ENCODE data around the gene KIRREL1.

DNA sequence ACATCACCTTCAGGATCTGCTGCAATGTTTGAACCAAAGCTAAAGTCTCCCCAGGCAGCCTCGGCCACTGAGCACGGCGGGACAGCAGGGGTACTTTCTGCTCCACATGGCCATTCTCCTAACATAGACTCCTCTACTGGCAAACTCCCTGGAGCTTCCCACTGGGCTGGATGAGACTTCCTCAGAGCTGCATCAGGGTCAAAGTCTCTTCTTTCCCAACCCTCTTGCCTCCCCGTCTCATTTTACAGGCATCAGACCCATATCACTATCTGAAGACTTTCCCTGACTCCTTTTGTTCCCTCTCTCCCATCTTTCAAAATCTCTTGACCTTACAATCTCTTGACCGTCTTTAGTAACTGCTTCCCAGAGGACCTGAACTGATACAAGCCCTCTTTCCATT lies 42.2 kb upstream of the KIRREL1 start:
- no peak for TF ChIP-seq ZFP3 (CRISPR knock-in tag; IDR thresholded peaks at IDR 0.05)
- TF ChIP-seq ZNF8 (CRISPR knock-in tag; IDR thresholded peaks at IDR 0.05) = no peak
- TF ChIP-seq ARNTL (CRISPR knock-in tag; IDR thresholded peaks at IDR 0.05; ENCODE audit: borderline replicate concordance, low read depth) = no peak
- no peak for TF ChIP-seq ZFP30 (CRISPR knock-in tag; IDR thresholded peaks at IDR 0.05)
- TF ChIP-seq RARB (CRISPR knock-in tag; IDR thresholded peaks at IDR 0.05) = no peak
- TF ChIP-seq PATZ1 (CRISPR knock-in tag; IDR thresholded peaks at IDR 0.05; ENCODE audit: borderline replicate concordance) = no peak
